ENCODE data around the gene CBX2.
"Not testable (repeated sequence)": the region's sequence is repeated elsewhere in the genome, so short reads cannot be mapped to it uniquely, and the experiment has no call there.

Gene CBX2

DNA sequence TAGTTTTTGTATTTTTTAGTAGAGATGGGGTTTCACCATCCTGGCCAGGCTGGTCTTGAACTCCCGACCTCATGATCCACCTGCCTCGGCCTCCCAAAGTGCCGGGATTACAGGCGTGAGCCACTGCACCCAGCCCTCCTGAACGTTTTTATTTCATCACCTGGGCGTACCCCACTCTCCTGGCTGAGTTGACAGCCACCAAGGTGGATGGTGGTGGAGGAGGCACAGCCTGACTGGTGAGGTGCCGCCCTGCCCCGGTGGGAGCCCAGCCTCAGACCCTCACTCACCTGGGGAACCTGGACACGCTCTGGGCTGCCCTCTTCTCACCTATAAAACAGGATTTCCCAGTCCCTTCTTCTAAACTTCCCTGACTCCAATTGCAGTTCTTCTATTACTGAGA, 5.2 kb upstream of the CBX2 start:
- DNase-seq: not testable (repeated sequence)

DNA sequence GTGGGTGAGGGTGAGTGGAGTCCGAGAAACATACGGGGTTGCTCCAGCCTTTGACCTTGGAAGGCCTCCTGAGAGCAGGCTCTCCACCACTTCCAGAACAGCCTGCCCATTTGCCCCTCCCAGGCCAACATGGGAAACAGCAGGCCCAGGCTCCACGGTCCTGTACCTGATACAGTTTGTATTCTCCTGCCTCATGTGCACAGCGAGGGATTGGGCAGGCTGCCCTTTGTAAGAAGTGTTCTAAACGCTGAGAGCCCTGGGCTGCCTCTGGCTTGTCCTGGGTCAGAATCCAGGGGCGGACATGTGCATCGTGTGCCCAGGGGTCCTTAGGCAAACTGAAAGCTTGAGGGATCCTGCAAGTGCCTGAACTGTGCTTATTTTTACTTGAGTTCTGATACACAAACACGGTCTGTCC, 3.4 kb upstream of the CBX2 start:
- no peak for DNase-seq

DNA sequence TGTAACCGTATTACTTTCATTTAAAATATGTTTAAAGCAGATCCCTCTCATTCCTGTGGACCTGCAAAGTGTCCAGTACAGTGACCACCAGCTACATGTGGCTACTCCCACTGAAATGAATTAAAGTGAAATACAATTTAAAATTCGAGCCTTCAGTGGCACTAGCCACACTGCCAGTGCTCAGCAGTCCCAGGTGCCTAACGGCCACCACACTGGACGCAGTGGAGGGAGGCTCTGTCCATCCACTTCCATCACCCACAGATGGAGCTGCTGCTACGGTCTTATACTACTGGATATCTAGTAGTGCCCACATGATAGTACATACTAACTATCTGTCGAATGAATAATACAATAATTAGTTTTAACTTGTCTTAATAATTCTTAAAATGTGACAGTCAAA, 2.3 kb upstream of the CBX2 start:
- DNase-seq: no peak

DNA sequence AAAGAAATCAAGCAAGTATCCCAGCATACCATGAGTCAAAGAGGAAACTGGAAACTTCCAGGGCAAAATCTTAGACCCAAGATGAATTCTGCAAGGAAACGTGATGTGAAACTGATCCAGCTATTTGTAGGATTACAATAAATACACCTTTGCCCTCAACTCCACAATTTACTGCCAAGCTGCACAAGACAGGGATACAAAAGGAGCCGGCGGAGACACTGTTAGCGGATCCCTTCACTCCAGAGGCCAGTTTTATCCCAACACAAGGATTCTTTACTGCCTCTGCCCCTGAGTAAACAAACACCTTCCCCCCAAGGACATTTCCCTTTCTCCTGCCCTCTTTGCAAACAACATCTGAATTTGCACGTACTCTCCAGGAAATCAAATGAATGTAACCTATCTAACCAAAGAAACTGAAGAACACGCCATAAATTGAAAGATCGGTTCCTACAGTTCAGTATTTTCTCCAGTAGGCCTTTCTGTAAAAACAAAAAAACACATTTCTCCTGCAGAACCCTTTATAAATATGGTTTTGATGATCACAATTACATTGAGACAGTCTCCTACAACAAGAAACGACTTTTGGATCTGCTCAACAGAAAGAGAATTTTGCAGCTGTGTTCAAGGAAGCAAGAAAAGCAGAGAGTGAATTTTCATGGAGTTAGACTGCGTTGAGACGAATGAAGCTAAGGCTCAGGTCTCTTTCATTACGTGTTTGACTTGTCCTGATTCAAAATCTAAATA, 1.4 kb upstream of the CBX2 start:
- no peak for DNase-seq

DNA sequence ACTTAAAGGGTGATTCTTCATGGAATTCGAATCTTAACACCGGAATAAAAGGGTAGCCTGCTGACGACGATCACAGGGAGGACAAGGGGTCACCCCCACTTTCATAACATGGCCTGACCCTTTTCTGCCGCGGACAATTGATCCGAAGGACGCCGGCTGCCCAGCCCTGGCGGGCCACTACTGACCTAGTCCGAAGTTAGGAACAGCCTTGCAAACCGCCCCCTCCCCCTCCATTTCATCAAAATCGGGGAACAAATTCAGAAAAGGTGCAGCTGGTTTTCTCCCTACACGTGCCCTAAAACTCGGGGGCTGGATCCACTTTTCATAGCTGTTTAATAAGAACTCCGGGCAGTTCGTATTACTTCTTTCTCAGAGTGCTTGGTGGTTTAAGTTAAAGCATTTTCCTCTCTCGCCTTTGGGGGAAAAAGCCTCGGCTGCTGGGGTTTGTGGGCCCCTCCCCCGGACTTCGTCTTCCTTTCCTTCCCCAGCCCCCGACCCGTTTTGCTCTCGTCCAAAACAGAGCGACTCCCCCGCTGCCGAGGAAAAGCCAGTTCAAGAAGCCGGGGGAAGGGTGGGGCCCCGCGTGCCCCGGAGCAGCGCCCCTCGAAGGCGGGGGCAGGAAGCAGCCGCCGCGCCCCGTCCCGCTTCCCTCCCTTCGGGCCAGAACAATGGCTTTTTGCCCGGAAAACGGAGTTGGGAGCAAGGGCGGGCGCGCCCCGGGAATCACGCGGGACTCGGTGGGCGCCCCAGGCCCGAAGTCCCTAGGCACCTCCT, 641 bp upstream of the CBX2 start:
- peak; percentile 85 for DNase-seq

DNA sequence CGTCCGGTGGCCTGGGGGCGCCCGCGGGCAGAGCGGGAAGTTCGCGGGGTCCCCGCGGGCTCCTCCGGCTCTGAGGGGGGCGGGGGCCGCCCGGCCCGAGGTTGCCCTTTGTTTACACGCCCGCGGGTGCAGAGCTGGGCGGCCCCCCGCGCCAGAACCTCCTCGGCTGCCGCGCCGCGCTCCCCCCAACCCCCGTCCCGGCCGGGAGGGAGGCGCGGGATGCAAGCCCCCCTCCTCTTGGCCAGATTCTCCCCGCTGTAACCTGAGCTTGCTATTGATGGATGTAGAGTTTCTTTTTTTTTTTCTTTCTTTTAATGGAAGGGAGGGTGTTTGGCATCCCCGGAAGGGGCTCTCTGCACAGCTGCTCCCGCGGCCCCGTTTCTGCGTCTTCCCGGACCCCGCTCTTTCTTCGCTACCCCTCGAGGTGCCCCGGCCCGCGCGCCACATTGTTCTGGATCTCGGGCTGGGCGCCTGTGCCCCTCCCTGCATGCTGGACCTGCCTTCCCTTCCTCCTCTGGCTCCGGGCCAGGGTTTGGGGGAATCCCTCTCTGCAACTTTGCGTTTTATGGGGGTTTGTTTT, 646 bp downstream of the CBX2 start:
- DNase-seq: peak; percentile 70

DNA sequence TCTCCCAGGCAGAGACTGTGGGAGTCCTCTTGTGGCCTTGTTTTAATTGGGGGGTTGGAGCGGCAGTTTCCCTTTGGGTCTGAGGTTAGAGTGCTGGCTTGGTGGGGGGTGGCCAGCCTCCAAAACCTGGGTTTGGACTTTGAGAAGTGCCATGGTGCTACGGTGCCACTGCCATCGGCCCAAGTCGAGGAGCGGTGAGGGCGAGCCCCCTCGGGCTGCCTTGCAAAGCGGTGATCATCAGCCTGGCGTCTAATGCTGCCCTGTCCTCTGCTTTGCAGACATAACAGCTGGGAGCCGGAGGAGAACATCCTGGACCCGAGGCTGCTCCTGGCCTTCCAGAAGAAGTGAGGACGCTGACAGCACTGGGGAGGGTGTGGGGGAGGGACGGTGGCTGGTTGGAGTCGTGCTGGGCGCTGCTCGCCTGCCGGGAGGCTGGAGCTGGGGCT, 1.2 kb downstream of the CBX2 start:
- peak; percentile 79 for DNase-seq

DNA sequence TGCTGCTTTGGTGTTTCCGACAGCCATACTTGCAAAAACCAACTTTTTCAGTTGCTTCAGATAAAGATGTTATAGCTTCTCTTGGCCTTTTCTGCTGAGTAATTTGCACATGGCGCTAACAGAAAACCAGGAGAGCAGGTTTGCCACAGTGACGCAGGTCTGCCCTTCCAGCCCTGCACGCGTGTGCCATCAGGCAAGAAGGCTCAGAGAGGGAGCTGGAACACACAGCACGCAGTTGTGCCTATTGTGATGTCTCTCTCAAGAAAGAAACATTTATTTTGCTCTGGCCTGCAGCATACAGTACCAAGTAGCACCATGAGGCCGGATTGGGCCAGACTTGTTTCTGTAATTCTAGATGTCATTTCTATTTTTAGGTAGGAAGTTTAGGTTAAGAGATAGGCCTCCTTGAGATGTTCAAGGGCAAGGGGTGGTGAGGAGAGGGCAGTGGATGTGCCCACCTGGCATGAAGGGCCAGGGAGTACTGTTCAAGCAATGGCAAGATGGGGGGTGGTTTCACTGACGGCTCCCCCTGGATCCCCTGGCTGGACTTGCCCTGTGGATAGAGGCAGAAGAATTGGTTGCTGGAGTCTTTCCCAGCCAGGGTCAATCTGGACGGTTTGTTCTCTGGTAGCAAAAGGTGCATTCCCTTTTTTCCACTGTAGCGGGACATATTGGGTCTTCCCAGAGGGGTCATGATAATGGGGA, 1.9 kb downstream of the CBX2 start:
- no peak for DNase-seq

DNA sequence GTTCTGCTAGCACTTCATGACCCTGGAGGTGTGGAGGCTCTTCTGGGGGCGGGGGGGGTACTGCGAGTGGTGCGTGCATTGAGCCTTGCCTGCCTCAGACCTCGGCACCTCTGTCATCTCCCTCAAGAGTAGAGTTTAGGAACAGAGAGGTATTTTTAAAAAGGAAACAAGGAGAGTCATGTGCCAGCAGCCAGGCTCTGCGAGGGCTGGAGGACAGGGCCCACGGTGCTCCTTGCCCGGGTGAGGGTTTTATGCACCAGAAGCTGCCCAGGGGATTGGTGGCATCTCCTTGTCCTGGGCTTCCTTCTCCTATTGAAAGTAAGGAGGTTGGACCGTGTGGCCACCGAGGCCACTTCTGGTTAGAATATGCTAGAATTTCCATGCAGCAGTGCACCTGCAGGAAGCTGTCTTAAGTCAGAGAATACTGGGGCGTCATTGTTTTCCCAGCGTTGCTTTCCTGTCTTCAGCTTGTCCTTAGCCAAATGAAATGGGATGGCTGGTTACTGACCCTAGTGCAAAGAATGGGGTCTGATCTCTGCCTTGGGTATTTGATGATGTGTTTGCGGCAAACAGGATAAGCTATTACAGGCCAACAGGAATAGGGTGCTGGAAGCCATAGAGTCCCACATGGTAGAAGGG, 3.2 kb downstream of the CBX2 start:
- no peak for DNase-seq

DNA sequence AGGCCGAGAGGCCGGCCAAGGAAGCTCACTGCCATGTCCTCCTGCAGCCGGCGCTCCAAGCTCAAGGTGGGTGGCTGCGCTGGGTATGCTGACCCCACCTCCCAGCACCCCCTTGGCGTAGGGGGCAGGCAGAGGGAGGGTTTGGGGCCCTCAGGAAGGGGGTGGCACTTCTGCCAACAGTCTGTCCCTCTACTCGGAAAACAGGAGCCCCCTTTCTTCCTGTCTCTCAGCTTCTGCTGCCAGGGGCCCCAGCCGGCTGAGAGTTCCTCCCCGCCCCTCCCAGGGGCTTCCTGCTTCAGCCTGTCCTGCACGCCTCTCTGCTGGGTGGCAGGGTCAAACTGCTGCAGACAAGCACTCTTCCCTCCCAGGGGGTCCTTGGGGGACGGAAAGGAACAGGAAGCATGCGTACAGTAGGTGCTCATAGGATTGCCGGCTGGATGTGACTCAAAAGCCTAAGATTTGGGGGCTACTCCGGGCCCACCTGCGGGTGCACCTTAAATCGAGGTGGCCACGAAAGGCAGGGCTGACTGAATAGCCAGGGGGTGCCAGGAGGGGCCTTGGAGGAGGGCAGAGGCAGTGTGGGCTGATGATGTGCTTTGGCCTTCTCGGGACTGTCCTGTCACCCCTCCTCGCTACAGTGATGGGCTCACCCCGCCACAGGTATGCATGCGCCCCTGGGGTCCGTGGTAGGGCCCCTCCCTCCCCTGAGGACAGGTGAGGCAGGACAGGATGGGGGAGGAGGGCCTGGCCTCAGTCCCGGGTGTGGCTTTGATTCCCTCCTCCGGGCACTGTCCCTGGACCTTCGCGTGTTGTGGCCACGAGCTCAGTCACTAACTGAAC, 4.0 kb downstream of the CBX2 start:
- no peak for DNase-seq

DNA sequence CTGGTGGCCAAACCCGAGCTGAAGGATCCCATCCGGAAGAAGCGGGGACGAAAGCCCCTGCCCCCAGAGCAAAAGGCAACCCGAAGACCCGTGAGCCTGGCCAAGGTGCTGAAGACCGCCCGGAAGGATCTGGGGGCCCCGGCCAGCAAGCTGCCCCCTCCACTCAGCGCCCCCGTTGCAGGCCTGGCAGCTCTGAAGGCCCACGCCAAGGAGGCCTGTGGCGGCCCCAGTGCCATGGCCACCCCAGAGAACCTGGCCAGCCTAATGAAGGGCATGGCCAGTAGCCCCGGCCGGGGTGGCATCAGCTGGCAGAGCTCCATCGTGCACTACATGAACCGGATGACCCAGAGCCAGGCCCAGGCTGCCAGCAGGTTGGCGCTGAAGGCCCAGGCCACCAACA, 5.9 kb downstream of the CBX2 start:
- no peak for DNase-seq

DNA sequence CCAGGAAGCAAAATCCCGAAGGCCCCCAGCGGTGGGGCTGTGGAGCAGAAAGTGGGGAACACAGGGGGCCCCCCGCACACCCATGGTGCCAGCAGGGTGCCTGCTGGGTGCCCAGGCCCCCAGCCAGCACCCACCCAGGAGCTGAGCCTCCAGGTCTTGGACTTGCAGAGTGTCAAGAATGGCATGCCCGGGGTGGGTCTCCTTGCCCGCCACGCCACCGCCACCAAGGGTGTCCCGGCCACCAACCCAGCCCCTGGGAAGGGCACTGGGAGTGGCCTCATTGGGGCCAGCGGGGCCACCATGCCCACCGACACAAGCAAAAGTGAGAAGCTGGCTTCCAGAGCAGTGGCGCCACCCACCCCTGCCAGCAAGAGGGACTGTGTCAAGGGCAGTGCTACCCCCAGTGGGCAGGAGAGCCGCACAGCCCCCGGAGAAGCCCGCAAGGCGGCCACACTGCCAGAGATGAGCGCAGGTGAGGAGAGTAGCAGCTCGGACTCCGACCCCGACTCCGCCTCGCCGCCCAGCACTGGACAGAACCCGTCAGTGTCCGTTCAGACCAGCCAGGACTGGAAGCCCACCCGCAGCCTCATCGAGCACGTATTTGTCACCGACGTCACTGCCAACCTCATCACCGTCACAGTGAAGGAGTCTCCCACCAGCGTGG, 6.5 kb downstream of the CBX2 start:
- no peak for DNase-seq

DNA sequence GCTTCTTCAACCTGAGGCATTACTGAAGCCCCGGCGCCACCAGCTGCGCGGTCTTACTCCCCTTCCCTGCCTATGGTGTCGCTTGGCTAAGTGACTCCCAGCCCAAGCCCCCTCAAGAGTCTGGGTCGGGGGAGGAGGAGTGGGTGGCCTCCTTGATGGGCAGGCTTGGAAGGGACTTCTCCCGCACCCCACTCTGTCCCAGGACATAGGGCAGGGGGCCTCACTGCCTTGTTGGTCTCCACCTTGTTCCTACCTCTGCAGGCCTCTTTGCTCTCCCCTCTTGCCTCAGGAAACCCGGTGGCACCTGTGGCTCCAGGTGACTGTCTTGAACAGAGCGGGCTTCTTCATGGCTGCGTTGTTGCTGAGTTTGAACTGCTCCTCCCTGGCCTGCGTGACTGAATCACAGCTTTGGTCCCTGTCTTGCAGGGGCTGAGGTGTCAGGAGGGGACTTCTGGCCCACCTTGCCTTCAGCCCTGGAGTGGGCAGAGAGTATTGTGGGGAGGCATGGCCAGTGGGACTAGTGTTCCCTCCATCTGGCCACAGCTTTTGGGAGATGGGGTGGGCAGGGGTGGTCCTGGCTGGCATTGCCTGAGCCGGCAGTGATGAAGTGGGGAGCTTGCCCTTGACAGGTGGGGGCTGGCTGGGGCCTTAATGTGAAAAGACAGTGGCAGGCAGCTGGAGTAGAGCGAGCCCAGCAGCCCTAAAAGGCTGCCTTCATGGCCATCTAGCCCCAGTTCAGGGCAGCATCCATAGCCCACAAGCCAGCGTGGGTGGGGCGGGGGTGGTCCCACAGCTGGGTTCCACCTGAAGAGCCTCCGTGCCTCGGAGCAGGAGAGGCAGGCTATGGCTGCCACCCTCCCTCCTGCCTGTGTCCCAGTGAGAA, 7.3 kb downstream of the CBX2 start:
- DNase-seq: no peak

DNA sequence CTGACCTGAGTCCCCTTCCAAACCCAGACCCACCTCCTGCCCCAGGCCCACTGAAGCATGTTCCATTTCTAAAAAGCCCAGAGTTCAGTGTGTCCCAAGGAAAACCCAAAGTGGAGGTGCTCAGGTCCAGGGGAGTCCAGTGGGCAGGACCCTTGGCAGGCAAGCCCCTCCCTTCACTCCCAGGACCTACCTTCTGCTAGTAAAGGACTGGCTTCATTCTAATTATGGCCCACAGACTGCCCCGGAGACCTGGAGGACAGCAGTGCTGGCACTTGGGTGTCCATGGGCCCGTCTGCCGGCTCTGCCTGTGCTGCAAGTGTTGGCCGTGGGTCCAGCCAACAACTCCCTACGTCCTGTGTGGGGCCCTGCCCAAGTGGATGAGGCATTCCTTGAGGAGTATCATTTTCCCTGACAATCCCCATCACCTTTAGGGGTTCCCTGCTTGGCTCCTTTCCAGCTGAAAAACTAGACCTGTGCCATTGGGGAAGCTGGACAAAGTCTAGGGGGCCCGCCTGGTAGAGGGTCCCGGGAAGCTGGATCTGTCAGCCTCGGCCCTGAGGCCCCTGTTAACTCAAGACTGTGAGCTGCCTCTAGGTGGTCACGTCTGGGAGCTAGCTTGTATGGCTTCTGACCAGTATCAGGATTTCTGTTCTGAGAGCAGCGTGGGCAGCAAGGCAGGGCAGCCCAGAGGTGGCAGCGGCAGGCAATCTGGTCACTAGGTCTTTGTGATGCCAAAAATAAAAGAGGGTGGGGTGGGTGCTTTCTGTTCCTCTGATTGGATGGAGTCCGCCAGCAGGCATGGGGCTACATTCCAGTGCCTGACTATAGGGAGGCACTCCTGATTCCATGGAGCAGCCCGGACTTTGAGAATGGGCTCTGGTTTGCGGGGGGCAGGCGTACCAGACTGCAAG, 8.2 kb downstream of the CBX2 start:
- DNase-seq: no peak

DNA sequence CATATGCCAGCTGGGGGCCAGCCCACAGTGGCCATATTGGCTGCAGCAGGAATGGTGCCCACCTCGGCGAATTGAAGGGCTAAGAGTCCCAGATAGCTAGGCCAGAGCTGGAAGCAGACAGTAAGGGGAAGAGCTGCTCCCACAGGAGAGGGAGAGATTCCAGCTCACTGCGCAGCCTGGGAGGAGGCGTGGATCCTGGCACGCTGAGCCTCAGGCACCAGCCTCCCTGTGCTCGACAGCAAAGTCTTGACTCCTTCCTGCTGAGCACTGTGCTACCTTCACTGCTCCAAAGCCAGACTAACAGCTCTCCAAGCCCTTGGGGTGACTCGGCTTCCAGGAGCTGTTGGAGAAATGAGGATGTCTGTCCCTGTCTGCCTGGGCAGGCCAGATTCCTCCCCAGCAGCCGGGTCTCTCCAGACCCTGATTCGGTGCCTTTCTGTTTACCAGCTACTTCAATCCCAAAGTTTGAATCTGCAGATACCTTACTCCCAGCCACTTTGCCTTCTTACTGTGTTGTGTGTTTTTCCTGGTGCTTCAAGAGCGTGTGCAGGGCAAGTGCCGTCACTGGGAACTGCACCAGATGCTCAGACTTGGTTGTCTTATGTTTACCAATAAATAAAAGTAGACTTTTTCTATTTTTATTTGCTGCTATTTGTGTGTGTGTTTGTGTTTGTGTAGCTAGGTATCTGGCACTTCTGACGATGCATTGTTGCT, 9.1 kb downstream of the CBX2 start:
- DNase-seq: peak; percentile 80

DNA sequence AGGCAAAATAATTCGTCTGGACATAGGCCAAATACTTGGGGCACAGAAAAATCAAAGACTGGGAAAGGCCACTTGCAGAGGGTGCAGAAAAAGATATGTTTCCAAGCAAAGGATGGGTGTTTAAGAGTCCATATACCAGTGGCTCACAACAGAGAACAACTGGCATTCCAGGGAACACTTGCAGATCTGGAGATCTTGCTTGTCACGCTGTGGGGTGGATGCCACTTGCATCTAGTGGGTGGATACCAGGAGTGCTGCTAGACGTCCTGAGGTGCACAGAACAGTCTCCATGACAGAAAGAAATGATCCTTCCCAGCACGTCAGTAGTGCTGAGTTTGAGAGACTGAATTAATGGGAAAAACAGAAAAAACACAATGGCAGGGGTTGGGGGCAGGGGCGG, 10.5 kb downstream of the CBX2 start:
- no peak for DNase-seq

DNA sequence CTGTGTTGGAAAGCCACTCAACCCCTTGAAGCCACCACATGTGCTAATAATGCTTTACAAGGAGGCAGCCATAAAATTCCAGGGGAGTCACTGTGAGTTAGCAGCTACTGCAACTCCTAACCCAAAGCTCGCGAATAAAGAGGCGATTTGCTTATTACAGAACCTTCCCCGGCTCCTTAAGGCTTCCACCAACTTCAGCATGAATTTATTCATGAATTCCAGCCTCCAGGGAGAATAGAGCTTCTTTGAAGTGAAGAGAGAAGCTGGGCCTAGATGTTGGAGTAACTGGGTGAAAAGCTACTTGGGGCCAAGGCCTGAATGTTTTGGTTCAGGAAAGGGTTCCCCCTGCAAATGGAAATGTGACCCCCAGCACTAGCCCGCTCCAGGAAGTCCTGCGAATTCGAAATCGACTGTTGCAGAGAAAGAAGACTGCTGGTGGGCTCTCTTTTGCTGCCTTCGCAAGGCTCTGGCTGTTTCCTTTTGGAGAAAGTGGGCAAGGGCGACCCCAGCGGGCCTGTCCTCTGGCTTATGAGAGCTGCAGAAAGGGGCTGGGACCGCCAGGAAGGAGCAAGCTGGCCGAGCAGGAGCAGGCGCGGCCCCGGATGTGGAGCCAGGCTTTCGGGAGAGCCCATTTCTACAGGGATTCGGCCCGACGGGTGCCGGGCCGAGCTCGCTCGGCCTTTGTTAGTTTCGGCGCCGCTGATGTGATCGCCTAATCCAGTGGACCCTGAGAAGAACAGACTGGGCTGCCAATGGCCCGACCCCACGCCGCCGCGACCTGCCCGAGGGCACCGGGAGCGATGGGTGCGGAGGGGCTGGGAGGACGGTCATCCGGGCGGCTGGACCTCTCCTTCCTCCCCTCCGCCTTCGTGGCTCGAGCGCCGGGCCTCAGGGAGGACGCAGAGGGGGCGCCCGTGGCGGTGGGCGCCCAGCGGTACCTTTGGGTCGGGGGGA, 11.3 kb downstream of the CBX2 start:
- DNase-seq: peak; percentile 90

Data from islet precursor cell (in vitro differentiated cells).